Measurements from ENCODE around the gene GRB2. TPM values are rescaled to one million over a fixed set of nuclear protein-coding genes. Genes with fewer than 3 reads are reported as not detected.

The GRB2 gene
- total RNA-seq, 1 experiment from 2014 or later, result 148 TPM

GRCh38 chr17:75352079-75352569 is 53.4 kb downstream of the GRB2 start:
- DNase-seq (ENCODE audit: low read depth, low spot score) (no peak), ATAC-seq (peak; percentile 59; the same call in 1 of the 2 replicates)
- Histone ChIP-seq H3K4me1 (ENCODE audit: control insufficient read depth, insufficient read depth, low read length) (peaks cover under 1% of the 10 kb centered on the region; the same call in 1 of the 2 replicates), H3K27ac (ENCODE audit: low read length) (no peak overlapping the region), H3K9me3 (ENCODE audit: control insufficient read depth, insufficient read depth, low read depth, low read length) (no peaks in the 10 kb centered on the region), H3K27me3 (ENCODE audit: control insufficient read depth, insufficient read depth, low read length) (no peaks in the 10 kb centered on the region), H3K4me3 (ENCODE audit: low read depth in 2 of 2, low read length in 2 of 2) (no peak overlapping the region), H3K36me3 (ENCODE audit: control insufficient read depth, insufficient read depth, low read length) (no peaks in the 10 kb centered on the region)
- ChIA-PET POLR2A (no interaction called here), CTCF (interaction anchor here (0.5 to 0.6 kb wide), 4 partner anchors 16 to 236 kb away, joined by 3 read pairs; no protein-coding TSS in a partner anchor)
- in situ Hi-C loops (cut with HindIII; ENCODE audit: low pct_unique_long_range_greater_than_20kb, low sequenced_read_pairs) (no loop called here), intact Hi-C loops (cut with micrococcal nuclease; ENCODE audit: unreplicated experiment) (no loop called here)
- no TSS peak for BruUV-seq (replicated peaks)
- TF ChIP-seq TCF7L2 (IDR thresholded peaks at IDR 0.05; ENCODE audit: low read depth, low read length) (no peak), SIN3A (IDR thresholded peaks at IDR 0.05; ENCODE audit: borderline replicate concordance, insufficient read depth, low read depth, low read length) (no peak), POLR2AphosphoS5 (IDR thresholded peaks at IDR 0.05; ENCODE audit: low read depth, low read length) (no peak), REST (IDR thresholded peaks at IDR 0.05; ENCODE audit: insufficient read depth in 1 of 2, low read depth in 2 of 2, low read length in 1 of 2) (no peak)
- TF ChIP-seq, protein P1, sequence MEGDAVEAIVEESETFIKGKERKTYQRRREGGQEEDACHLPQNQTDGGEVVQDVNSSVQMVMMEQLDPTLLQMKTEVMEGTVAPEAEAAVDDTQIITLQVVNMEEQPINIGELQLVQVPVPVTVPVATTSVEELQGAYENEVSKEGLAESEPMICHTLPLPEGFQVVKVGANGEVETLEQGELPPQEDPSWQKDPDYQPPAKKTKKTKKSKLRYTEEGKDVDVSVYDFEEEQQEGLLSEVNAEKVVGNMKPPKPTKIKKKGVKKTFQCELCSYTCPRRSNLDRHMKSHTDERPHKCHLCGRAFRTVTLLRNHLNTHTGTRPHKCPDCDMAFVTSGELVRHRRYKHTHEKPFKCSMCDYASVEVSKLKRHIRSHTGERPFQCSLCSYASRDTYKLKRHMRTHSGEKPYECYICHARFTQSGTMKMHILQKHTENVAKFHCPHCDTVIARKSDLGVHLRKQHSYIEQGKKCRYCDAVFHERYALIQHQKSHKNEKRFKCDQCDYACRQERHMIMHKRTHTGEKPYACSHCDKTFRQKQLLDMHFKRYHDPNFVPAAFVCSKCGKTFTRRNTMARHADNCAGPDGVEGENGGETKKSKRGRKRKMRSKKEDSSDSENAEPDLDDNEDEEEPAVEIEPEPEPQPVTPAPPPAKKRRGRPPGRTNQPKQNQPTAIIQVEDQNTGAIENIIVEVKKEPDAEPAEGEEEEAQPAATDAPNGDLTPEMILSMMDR (IDR thresholded peaks at IDR 0.05), result no peak

DNA sequence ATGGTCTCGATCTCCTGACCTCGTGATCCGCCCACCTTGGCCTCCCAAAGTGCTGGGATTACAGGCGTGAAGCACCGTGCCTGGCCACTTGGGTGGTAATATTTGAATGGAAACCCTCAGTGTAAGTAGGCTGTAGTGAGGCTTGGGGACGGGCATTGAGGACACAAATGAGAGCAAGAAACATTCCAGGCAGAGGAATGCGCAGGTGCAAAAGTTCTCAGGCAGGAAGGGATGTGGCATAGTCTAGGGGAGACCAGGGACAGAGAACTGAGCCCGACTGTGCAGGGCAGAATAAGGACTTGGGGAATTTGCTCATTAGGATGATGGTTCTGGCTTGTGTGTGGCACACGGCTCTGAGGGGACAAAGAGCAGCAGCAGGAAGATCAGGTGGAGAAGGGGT is 54.8 kb downstream of the GRB2 start:
- H3K36me3 ChIP-seq (ENCODE audit: control insufficient read depth, insufficient read depth, low read length), result no peaks in the 10 kb centered on the region
- in situ Hi-C loops (cut with HindIII; ENCODE audit: low pct_unique_long_range_greater_than_20kb, low sequenced_read_pairs) (no loop called here), intact Hi-C loops (cut with micrococcal nuclease; ENCODE audit: unreplicated experiment) (no loop called here)
- no peaks in the 10 kb centered on the region for H3K9me3 ChIP-seq (ENCODE audit: control insufficient read depth, insufficient read depth, low read depth, low read length)
- POLR2A ChIA-PET, result interaction anchor here (0.7 kb wide), 2 partner anchors 10 to 42 kb away, joined by 7 to 9 read pairs; no protein-coding TSS in a partner anchor
- H3K27ac ChIP-seq (ENCODE audit: low read length), result no peak overlapping the region
- DNase-seq (ENCODE audit: low read depth, low spot score) (no peak), ATAC-seq (no peak)
- no peak overlapping the region for H3K4me3 ChIP-seq (ENCODE audit: low read depth in 2 of 2, low read length in 2 of 2)
- TF ChIP-seq POLR2AphosphoS5 (IDR thresholded peaks at IDR 0.05; ENCODE audit: low read depth, low read length), result no peak
- TF ChIP-seq, protein P1 (IDR thresholded peaks at IDR 0.05), result no peak
- no peak for TF ChIP-seq TCF7L2 (IDR thresholded peaks at IDR 0.05; ENCODE audit: low read depth, low read length)
- no peak for TF ChIP-seq REST (IDR thresholded peaks at IDR 0.05; ENCODE audit: insufficient read depth in 1 of 2, low read depth in 2 of 2, low read length in 1 of 2)
- no peak for TF ChIP-seq SIN3A (IDR thresholded peaks at IDR 0.05; ENCODE audit: borderline replicate concordance, insufficient read depth, low read depth, low read length)
- BruUV-seq (replicated peaks), result no TSS peak
- H3K4me1 ChIP-seq (ENCODE audit: control insufficient read depth, insufficient read depth, low read length), result peaks cover 4% of the 10 kb centered on the region; the same call in 1 of the 2 replicates
- CTCF ChIA-PET, result interaction anchor here (0.6 kb wide), 1 partner anchor 8 kb away, joined by 10 read pairs; no protein-coding TSS in a partner anchor
- H3K27me3 ChIP-seq (ENCODE audit: control insufficient read depth, insufficient read depth, low read length), result no peaks in the 10 kb centered on the region

All from Panc1 (cell line).